Spleen (tissue), 11 donors: ENCODE measurements around the gene RPL27A. TPM values are rescaled to one million over a fixed set of nuclear protein-coding genes. Genes with fewer than 3 reads are reported as not detected.

Experiments
- DNase-seq: peaks from one replicate; pipeline ENCODE4 v3.0.0-alpha.2; 2020
- H3K27ac ChIP-seq, 8 donors: fragments of 200-600 bp; sonication (generic) in 7 of 8; 1 replicate in 4 of 8; 2 replicates in 4 of 8; pipeline versions ENCODE4 v1.5.0 to v1.8.0; 2016 to 2021; ENCODE audit warnings: inconsistent platforms in 4 of 8, mild to moderate bottlenecking in 4 of 8, moderate library complexity in 1 of 8
- H3K27me3 ChIP-seq, 7 donors: fragments of 200-600 bp; sonication (generic) in 6 of 7; replicated peaks in 1 of 7; 1 replicate in 4 of 7; 2 replicates in 3 of 7; pipeline versions ENCODE4 v1.5.0 to v1.8.0; 2016 to 2021; ENCODE audit warnings: inconsistent platforms in 3 of 7, mild to moderate bottlenecking in 1 of 7
- H3K36me3 ChIP-seq, 6 donors: fragments of 200-600 bp; sonication (generic) in 5 of 6; 1 replicate in 4 of 6; 2 replicates in 2 of 6; pipeline versions ENCODE4 v1.5.0 to v1.8.0; 2016 to 2021; ENCODE audit warnings: inconsistent platforms in 2 of 6
- H3K4me1 ChIP-seq, 6 donors: fragments of 200-600 bp; sonication (generic) in 5 of 6; 1 replicate in 3 of 6; 2 replicates in 3 of 6; pipeline versions ENCODE4 v1.5.0 to v1.8.0; 2016 to 2021; ENCODE audit warnings: inconsistent platforms in 3 of 6
- H3K4me3 ChIP-seq, 8 donors: fragments of 200-600 bp; sonication (generic) in 7 of 8; 1 replicate in 4 of 8; 2 replicates in 4 of 8; pipeline versions ENCODE4 v1.5.0 to v1.8.0; 2016 to 2021; ENCODE audit warnings: inconsistent platforms in 4 of 8, mild to moderate bottlenecking in 4 of 8, moderate library complexity in 2 of 8
- H3K9me3 ChIP-seq, 8 donors: fragments of 200-600 bp; sonication (generic) in 7 of 8; 1 replicate in 4 of 8; 2 replicates in 4 of 8; pipeline versions ENCODE4 v1.5.0 to v1.8.0; 2016 to 2021; ENCODE audit warnings: inconsistent platforms in 4 of 8
- POLR2A ChIP-seq, 3 donors: fragments of 450-650 bp; IDR thresholded peaks; one replicate each; pipeline ENCODE4 v1.5.1; 2017; ENCODE audit warnings: antibody characterized with exemption in 3 of 3, mild to moderate bottlenecking in 1 of 3
- POLR2AphosphoS5 ChIP-seq, 3 donors: sonication (generic); formaldehyde crosslinking; IDR thresholded peaks; one replicate each; pipeline ENCODE4 v1.5.1; 2017; ENCODE audit warnings: antibody characterized with exemption in 3 of 3
- WGBS, 5 donors: extraction: QIAGEN DNeasy Blood & Tissue Kit in 3 of 5; methylation state at CpG; one replicate each; pipeline versions ENCODE4 v1.1.5 to v1.1.7; 2013 to 2018; 5-methylcytosine and 5-hydroxymethylcytosine counted together
- intact Hi-C: fragments of 100-400 bp; cut with DNase I; formaldehyde crosslinking; loops from one replicate; pipeline ENCODE4 v1.15.0; 2023; ENCODE audit warnings: low total_unique reads
- polyA plus RNA-seq, 3 donors: library from polyadenylated mRNA; stranded (reverse); fragments of 200-250 nt; gene quantifications; one replicate each; pipeline ENCODE4 v1.2.1, GENCODE V29; 2013
- total RNA-seq, 7 donors: library from RNA; depleted of rRNA in 3 of 7; stranded (reverse); fragments of >200 nt in 3 of 7; fragmentation: NEBNext Ultra II Directional in 4 of 7; extraction: Animal tissue kit (Norgen Biotek cat#: 25700) in 4 of 7; gene quantifications; one replicate each; pipeline versions ENCODE4 v1.1.0 to v1.2.1, GENCODE V29; 2016 to 2021
- TF ChIP-seq, protein P1 (sequence below), 11 experiments: fragments of 200-600 bp in 7 of 11; fragments of 450-650 bp in 4 of 11; sonication (generic) in 4 of 11; IDR thresholded peaks in 8 of 11; conservative IDR thresholded peaks in 3 of 11; 1 replicate in 7 of 11; 2 replicates in 4 of 11; pipeline versions ENCODE4 v1.4.0 to v1.8.0; 2016 to 2021; ENCODE audit warnings: antibody characterized with exemption in 11 of 11, inconsistent platforms in 4 of 11, mild to moderate bottlenecking in 1 of 11
- donor health status: healthy with polysubstance abuse.
- donor health status: DM: no; HTN: no; CAD: no; lungs with moderate emphysema.
- donor health status: DM: no; HTN: no; CAD: no.
- donor health status: Bipolar disorder and iron deficiency.
- donor health status: healthy.
- donor health status: DM: no; HTN: no; CAD: no.
- donor health status: DM: yes; HTN: yes; CAD: no.

Gene RPL27A
- total and polyA plus RNA-seq, 10 donors: 845 to 8,152 (median 1,390) TPM

DNA sequence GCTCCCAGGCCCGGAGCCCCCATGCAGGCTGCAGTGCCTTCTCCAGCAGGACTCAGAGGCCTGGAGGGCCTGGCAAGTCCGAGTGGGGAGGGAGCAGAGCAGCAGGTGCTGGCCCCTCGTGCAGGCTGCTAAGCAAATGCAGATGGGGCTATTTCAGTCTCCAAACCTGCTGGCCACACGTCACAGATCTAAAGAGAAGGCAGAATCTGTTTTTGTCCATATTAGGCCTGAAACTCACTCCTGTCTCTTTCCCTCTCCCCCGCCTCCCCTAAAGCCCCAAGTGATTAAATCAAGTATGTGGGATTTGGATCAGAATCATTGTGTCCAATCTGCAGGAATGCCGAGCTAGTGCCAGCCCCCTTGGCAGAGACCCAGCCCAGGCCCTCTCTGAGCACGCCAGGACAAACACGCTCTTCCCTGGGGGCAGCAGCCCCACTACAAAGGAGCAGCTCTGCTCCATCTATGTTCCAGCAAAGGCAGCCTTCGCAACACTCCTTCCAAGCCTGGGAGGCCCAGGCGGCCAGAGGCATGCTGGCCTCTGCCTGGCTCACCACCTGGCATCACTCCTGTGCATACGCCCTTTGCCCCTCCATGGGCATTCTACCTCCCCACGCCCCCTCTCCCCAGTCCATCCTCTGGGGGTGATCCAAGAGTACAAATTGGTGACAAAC lies 26.5 kb downstream of the RPL27A start:
- H3K27me3 ChIP-seq: no peaks in the 10 kb centered on the region
- 65 to 77% (median 74%) methylated on average over 12 of the region's 12 CpGs for WGBS, 5 donors
- no peak overlapping the region for H3K4me3 ChIP-seq
- peaks cover 0 to 18% (median 3%) of the 10 kb centered on the region in 6 donors for H3K4me1 ChIP-seq
- H3K36me3 ChIP-seq: peaks cover 0 to 89% (median 10%) of the 10 kb centered on the region in 6 donors
- no peak for DNase-seq
- intact Hi-C loops: no loop called here
- no peaks in the 10 kb centered on the region for H3K9me3 ChIP-seq
- peak overlapping the region in 7 of 8 donors; percentile 51 to 75 (median 71) for H3K27ac ChIP-seq
- TF ChIP-seq POLR2A (IDR thresholded peaks at IDR 0.05) (no peak), POLR2AphosphoS5 (IDR thresholded peaks at IDR 0.05) (peak; percentile 37 to 72 (median 55))

DNA sequence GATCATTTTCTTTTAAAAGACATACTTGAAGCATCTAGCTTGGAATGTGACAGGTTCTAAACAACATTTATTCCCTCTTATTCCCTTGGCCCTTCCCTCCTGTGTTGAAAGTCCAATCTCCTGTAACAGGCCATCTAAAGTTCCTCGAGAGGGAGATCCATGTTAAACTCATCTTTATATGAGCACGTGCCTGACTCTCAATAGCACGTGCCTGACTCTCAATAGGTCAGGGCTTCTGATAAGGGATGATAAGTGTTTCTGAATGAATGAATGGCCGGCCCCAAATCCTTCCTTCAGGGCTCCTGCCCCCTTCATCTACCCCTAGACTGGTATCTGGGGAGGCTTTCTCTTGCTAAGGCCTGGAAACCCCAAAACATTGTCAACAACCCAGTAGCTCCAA lies 27.2 kb downstream of the RPL27A start:
- peaks cover 0 to 18% (median 3%) of the 10 kb centered on the region in 6 donors for H3K4me1 ChIP-seq
- DNase-seq: no peak
- no peak overlapping the region for H3K4me3 ChIP-seq
- H3K36me3 ChIP-seq: peaks cover 0 to 90% (median 10%) of the 10 kb centered on the region in 6 donors
- 65 to 88% (median 81%) methylated on average over 4 of the region's 4 CpGs for WGBS, 5 donors
- TF ChIP-seq, protein P1, sequence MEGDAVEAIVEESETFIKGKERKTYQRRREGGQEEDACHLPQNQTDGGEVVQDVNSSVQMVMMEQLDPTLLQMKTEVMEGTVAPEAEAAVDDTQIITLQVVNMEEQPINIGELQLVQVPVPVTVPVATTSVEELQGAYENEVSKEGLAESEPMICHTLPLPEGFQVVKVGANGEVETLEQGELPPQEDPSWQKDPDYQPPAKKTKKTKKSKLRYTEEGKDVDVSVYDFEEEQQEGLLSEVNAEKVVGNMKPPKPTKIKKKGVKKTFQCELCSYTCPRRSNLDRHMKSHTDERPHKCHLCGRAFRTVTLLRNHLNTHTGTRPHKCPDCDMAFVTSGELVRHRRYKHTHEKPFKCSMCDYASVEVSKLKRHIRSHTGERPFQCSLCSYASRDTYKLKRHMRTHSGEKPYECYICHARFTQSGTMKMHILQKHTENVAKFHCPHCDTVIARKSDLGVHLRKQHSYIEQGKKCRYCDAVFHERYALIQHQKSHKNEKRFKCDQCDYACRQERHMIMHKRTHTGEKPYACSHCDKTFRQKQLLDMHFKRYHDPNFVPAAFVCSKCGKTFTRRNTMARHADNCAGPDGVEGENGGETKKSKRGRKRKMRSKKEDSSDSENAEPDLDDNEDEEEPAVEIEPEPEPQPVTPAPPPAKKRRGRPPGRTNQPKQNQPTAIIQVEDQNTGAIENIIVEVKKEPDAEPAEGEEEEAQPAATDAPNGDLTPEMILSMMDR (IDR thresholded peaks at IDR 0.05 in 8 of 11, conservative IDR thresholded peaks at IDR 0.05 in 3 of 11): no peak
- TF ChIP-seq POLR2AphosphoS5 (IDR thresholded peaks at IDR 0.05) (no peak), POLR2A (IDR thresholded peaks at IDR 0.05) (no peak)
- H3K27ac ChIP-seq: peak overlapping the region in 7 of 8 donors; percentile 9 to 75 (median 62)
- intact Hi-C loops: no loop called here
- no peaks in the 10 kb centered on the region for H3K27me3 ChIP-seq
- no peaks in the 10 kb centered on the region for H3K9me3 ChIP-seq

DNA sequence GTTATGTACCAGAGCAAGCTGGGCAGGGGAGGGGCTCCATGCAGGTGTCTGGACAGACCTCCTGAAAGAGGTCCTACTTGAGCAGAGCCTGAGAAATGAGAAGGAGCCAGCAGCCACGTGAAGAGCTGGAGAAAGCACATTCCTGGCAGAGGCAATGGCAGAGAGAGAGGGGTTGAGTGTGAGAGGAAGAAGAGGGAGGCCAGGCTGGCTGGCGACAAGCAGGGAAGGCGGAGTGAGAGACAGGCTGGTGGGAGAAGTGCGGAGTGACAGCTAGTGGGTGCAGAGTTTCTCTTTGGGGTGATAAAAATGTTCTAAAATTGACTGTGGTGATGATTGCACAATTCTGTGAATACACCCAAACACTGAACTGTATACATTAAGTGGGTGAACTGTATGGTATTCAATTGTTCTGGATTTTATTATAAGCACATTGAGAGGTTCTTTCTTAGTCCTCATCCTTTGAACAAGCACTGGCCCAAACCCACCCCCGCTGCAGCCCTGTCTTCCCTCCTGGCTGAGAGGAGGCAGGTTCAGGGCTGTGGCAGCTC lies 29.4 kb downstream of the RPL27A start:
- H3K27me3 ChIP-seq: no peaks in the 10 kb centered on the region
- intact Hi-C loops: no loop called here
- TF ChIP-seq, protein P1 (IDR thresholded peaks at IDR 0.05 in 8 of 11, conservative IDR thresholded peaks at IDR 0.05 in 3 of 11): no peak
- TF ChIP-seq POLR2AphosphoS5 (IDR thresholded peaks at IDR 0.05) (no peak), POLR2A (IDR thresholded peaks at IDR 0.05) (no peak)
- H3K4me1 ChIP-seq: peaks cover 0 to 35% (median 20%) of the 10 kb centered on the region in 6 donors
- WGBS, 5 donors: 79 to 83% (median 82%) methylated on average over 5 of the region's 5 CpGs
- H3K27ac ChIP-seq: no peak overlapping the region
- no peak for DNase-seq
- no peaks in the 10 kb centered on the region for H3K9me3 ChIP-seq
- H3K4me3 ChIP-seq: no peak overlapping the region
- peaks cover 0 to 87% (median 9%) of the 10 kb centered on the region in 6 donors for H3K36me3 ChIP-seq

DNA sequence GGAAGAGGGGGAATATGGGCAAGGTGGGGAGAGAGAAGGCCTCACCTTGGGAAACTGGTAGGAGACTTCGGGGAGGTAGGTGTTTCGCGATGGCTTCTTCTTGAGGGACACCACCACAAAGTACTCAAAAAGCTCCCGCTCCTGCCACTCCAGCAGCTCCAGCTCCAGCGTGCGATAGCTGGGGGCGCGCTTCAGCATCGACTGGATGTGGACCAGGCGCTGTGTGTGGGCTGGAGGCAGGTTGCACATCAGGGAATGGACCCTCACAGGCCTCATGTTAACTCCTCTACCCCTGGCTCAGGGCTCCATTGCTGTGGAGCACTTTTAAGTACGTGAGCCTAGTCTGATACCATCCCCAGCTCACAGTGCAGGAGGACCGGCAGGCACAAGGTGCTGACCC lies 29.9 kb downstream of the RPL27A start:
- Histone ChIP-seq H3K4me3 (no peak overlapping the region), H3K4me1 (peaks cover 4 to 41% (median 24%) of the 10 kb centered on the region in 6 donors), H3K36me3 (peaks cover 0 to 87% (median 6%) of the 10 kb centered on the region in 6 donors), H3K9me3 (no peaks in the 10 kb centered on the region), H3K27ac (peak overlapping the region in 1 of 8 donors; percentile 64), H3K27me3 (no peaks in the 10 kb centered on the region)
- TF ChIP-seq POLR2AphosphoS5 (IDR thresholded peaks at IDR 0.05): peak in 1 of 3 donors; percentile 33
- TF ChIP-seq POLR2A (IDR thresholded peaks at IDR 0.05): no peak
- intact Hi-C loops: no loop called here
- no peak for DNase-seq
- 93 to 97% (median 96%) methylated on average over 10 to 12 of the region's 12 CpGs for WGBS, 5 donors
